ENCODE results near the gene DHRS12.

DNA sequence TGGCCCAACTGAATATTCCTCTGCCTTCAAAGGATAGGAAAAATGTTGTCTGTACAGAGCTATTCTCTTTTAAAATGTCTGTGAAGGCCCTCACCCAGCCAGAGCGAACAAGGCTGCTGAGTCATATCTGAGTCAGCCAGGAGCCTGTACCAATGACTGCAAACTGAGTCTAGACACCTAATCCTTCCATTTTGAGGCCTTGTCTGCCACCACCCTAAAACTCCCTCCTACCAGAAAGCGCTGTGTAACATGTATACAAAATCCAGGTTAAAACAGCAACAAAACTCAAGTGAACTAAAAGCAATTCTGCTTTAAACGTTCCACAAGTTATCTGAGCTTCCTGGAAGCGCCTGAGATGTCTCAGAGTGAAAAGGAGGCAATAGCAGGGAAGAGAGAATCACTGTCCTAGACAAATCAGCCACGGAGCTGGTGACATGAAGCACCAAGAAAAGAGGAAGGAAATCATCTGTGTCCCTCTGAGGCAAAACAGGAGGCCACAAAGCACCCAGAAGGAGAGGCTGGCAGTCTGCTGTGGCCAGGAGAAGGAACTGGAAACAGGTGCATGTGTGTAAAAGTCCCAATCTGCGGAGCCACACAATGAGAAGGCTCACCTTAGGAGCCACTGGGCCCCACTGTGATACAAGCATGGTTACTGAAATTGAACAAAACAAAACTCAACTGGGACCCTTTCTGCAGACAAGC lies 10.2 kb downstream of the DHRS12 start:
- no peak for TF ChIP-seq POLR2A (IDR thresholded peaks at IDR 0.05)
- TF ChIP-seq, protein P1, sequence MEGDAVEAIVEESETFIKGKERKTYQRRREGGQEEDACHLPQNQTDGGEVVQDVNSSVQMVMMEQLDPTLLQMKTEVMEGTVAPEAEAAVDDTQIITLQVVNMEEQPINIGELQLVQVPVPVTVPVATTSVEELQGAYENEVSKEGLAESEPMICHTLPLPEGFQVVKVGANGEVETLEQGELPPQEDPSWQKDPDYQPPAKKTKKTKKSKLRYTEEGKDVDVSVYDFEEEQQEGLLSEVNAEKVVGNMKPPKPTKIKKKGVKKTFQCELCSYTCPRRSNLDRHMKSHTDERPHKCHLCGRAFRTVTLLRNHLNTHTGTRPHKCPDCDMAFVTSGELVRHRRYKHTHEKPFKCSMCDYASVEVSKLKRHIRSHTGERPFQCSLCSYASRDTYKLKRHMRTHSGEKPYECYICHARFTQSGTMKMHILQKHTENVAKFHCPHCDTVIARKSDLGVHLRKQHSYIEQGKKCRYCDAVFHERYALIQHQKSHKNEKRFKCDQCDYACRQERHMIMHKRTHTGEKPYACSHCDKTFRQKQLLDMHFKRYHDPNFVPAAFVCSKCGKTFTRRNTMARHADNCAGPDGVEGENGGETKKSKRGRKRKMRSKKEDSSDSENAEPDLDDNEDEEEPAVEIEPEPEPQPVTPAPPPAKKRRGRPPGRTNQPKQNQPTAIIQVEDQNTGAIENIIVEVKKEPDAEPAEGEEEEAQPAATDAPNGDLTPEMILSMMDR (IDR thresholded peaks at IDR 0.05), result no peak

Data from Peyer's patch (tissue), 4 donors.